ENCODE data around the gene DMPK.
"Not testable (repeated sequence)": the region's sequence is repeated elsewhere in the genome, so short reads cannot be mapped to it uniquely, and the experiment has no call there.

The DMPK gene

DNA sequence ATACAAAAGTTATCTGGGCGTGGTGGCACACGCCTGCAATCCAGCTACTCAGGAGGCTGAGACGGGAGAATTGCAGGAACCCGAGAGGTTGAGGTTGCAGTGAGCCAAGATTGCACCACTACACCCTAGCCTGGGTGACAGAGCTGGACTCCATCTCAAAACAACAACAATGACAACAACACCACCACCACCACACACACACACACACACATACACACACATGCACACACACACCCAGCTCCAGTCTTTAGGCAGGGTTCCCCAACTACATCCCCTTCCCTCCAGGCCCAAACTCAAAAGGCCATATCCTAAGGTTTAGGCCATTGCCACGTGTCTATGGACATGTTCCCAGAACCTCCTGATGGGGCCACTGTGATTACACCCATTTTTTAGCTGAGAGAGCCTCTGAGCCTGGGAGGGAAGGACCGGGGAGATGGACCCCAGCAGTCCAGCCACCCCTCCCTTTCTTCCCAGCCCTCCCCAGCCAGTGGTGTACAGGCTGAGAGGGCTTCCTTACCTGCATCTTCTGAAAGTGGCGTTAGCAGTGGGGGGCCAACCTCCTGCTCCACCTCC, 19.4 kb upstream of the DMPK start:
- TF ChIP-seq, protein P1, sequence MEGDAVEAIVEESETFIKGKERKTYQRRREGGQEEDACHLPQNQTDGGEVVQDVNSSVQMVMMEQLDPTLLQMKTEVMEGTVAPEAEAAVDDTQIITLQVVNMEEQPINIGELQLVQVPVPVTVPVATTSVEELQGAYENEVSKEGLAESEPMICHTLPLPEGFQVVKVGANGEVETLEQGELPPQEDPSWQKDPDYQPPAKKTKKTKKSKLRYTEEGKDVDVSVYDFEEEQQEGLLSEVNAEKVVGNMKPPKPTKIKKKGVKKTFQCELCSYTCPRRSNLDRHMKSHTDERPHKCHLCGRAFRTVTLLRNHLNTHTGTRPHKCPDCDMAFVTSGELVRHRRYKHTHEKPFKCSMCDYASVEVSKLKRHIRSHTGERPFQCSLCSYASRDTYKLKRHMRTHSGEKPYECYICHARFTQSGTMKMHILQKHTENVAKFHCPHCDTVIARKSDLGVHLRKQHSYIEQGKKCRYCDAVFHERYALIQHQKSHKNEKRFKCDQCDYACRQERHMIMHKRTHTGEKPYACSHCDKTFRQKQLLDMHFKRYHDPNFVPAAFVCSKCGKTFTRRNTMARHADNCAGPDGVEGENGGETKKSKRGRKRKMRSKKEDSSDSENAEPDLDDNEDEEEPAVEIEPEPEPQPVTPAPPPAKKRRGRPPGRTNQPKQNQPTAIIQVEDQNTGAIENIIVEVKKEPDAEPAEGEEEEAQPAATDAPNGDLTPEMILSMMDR (IDR thresholded peaks at IDR 0.05; ENCODE audit: low read depth, low read length): no peak

DNA sequence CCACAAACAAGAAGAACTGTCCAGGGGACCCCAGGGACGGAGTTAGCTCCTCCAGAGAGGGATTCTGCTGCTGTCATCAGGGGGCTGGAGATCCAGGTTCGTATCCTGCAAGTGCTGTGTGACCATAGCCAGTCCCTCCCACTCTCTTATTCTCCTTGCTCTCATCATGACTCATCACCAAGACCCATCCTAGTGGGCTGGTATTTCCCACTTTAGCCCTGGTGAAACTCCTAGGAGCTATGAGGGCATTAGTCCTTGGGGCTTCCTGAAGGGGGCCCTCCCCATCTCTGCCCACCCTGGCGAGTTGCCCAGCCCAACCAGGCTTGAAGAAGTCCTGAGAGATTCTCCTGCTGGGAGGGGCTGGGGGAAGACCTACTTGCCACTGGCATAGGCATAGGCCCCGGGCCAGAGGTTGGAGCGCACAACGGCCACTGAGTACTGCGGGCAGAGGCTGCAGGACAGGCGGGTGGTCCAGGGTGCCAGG, 17.8 kb upstream of the DMPK start:
- H3K4me3 ChIP-seq (ENCODE audit: low read depth, low read length): no peak overlapping the region
- TF ChIP-seq, protein P1 (IDR thresholded peaks at IDR 0.05; ENCODE audit: low read depth, low read length): no peak

More for the DNA sequence above, 19.4 kb upstream of the DMPK start:
- no peak overlapping the region for H3K4me3 ChIP-seq (ENCODE audit: low read depth, low read length)

DNA sequence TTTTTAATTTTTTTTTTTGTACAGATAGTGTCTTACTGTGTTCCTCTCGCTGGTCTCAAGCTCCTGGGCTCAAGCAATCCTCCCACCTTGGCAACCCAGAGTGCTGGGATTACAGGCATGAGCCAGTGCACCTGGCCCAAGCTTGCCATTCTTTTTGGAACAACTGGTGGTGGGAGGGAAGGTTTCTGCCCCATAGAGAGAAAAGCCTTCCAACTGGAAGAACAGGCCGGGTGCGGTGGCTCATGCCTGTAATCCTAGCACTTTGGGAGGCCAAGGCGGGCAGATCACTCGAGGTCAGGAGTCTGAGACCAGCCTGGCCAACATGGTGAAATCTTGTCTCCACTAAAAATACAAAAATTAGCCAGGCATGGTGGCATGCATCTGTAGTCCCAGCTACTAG, 17.3 kb upstream of the DMPK start:
- H3K4me3 ChIP-seq (ENCODE audit: low read depth, low read length): not testable (repeated sequence)

DNA sequence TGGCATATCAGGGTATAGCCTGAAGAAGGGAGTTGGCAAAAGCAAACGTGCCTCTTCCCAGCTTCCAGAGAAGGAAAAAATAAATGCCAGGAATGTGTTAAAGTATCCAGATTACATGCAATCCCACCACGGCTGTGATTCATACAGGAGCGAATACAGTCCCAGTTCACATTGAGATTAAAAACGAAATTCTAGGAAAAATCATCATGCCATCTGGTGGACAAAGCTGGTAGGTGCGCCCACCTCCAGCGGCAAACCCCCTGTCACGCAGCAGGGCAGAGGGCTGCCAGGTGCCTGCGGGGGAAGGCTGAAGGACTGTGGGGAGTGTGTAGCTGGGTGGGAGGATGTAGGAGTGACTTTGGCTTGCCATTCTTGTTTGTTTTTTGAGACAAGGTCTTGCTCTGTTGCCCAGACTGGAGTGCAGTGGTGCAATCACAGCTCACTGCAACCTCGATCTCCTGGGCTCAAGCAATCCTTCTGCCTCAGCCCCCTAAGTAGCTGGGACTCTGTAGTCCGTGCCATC, 16.8 kb upstream of the DMPK start:
- TF ChIP-seq, protein P1 (IDR thresholded peaks at IDR 0.05; ENCODE audit: low read depth, low read length): peak; percentile 72
- no peak overlapping the region for H3K4me3 ChIP-seq (ENCODE audit: low read depth, low read length)

DNA sequence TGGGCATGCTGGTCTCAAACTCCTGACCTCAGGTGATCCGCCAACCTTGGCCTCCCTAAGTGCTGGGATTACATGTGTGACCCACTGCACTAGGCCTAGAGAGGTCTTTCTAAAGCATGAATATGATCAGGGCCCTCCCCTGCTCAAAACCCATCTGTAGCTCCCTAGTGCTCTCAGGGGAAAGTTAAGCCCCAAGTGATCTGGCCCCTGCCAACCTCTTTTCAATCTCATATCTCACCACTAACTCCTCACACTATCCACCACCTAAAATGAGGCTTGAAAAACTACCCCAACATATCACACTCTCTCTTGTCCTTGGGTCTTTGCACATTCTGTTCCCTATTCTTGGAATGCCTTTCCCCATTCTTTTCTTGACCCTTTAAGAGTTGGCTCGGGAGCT, 12.3 kb upstream of the DMPK start:
- no peak overlapping the region for H3K4me3 ChIP-seq (ENCODE audit: low read depth, low read length)
- TF ChIP-seq, protein P1 (IDR thresholded peaks at IDR 0.05; ENCODE audit: low read depth, low read length): no peak

DNA sequence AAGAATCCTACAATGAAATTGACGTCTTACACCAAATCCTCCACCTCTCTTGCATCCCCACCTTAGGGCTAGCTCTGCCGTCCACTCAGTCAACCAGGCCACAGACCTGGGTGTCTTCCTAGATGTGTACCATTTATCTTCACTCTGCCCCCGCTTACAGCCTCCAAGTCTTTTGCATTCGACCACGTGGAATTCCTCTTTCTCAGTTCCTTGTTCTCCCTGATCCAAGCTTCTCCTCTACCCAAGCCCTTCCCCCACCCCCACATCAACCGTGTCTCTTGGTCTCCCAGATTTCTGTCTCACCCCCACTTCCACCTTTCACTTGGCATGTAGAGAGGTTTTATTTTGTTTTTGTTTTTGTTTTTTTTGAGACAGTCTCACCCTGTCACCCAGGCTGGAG, 11.6 kb upstream of the DMPK start:
- H3K4me3 ChIP-seq (ENCODE audit: low read depth, low read length): no peak overlapping the region
- TF ChIP-seq, protein P1 (IDR thresholded peaks at IDR 0.05; ENCODE audit: low read depth, low read length): no peak

DNA sequence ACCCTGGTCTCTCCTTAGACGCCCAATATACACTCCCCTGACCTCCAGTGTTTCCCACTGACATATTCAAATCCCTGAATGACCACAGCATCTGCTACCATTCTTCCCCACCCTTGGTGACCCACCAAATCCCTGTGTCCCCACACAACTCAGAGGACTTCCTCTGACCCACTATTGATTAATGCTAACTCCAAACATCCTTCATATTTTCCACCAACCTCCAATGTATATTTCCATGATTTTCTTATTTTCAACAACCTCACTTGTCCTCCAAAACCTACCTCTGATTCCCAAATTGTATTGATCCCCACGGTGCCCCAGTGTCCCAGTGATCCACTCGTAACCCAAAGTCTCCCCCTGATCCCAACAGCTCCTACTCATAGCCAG, 10.9 kb upstream of the DMPK start:
- no peak overlapping the region for H3K4me3 ChIP-seq (ENCODE audit: low read depth, low read length)
- TF ChIP-seq, protein P1 (IDR thresholded peaks at IDR 0.05; ENCODE audit: low read depth, low read length): no peak
